Measurements from ENCODE around the gene ZNF804B. TPM values are rescaled to one million over a fixed set of nuclear protein-coding genes. Genes with fewer than 3 reads are reported as not detected.

ZNF804B gene
- not detected for total RNA-seq

DNA sequence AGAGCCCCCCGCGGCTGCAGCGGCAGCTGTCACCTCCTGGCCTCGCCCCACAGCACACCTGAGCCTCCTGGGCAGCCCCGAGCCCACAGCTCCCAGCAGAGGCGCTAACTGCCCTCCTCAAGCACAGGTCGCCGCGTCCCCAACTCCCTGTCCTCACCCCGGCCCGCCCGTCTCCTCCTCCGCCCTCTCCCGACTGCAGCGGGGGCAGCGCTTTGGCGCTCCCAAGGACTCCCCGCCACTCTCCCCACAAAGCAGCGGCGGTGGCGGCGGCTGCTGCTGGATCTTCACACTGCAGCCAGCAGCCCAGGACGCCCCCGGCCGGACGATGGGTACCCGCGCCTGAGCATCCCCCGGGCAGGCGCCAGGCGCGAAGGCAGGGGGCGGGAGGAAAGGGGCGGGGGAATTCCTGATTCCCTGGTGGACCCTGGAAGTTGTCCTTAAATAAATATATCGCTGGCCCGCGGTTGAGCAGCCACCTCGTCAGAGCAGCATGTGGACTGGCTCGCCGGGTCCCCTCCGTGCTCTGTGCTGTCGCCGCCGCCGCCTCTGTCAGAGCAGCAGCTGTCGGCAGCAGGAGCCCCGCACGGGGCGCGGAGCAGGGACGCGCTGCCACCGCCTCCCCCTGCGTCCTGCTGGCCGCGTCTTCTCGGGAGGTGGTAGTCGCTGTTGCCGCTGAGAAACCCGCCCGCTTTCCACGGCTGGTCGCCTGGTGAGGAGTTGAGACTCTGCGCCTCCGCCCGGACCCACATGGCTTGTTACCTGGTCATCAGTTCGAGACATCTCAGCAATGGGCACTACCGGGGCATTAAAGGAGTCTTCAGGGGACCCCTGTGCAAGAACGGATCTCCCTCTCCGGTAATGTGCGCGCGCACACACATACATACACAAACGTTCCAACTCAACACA is at the start of gene ZNF804B:
Gene ZNF804B (plus strand): TSS at position 471 of the 906 bp plus-strand sequence. CDS start 277 bp downstream, at position 748.
- ChIA-PET CTCF (no interaction called here), POLR2A (no interaction called here)

DNA sequence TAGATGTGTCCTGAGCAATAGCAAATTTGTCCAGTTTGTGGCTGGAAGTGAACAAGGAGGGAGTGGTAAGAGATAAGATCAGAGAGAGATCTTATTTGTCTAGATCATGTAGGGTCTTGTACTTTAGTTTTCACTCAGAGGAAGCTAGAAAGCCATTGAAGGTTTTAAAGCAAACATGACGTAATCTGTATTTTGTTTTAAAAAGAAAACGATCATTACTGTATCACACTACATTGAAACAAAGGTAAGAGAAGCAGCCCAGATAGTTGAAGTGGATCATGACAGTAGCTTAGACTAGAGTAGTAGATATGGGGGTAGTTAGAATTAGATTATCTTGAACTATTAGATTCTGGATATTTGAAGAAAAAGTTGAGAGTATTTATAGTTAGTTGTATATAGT is 23.6 kb upstream of the ZNF804B start:
- ChIA-PET CTCF (no interaction called here), POLR2A (no interaction called here)

DNA sequence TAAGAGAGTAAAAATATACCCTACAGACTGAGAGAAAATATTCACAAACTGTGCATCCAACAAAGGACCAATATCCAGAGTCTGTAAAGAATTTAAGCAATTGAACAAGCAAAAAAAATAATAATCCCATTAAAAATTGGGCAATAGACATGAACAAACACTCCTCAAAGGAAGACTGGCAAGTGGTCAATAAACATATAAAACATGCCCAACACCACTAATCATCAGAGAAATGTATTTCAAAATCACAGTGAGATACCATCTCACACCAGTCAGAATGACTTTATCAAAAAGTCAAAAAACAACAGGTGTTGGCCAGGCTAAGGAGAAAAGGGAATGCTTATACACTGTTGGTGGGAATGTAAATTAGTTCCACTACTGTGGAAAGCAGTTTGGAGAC is 21.9 kb upstream of the ZNF804B start:
- ChIA-PET POLR2A (no interaction called here), CTCF (no interaction called here)

DNA sequence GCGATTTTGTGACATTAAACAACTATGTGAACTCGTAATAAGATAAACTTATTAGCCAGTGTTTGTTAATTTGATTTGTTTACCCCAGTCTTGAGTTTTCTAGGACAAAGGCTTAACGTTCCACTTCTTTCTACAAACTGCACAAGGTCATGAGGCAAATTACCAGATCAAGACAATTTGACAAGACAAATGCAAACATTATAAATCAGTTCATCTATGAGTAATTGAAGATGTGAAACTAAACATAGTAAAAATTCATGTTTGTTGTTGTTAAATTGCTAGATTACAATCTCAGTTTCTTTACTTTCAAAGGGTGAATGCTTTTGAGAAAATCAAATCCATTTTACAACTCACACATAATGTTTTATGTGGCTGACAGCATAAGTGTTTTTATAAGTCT is 13.4 kb upstream of the ZNF804B start:
- ChIA-PET CTCF (no interaction called here), POLR2A (no interaction called here)

DNA sequence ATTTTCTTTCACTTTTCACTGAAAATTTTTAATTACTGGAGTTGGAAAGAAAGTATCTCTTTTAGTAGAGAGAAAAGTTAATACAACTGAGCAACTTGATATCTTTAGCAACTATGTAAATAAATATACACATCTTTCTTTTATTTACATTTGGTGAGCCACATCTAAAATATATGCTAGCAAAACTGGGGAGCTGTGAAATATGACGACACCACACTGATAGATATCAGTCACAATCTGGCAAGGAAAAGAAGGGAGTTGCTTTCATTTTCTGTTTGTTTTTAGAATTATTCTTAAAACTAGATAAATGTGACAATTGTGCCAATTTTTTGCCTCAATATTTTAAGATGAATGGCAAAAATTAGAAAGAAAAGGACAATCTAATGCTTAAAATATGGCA is 2.7 kb upstream of the ZNF804B start:
- ChIA-PET POLR2A (no interaction called here), CTCF (no interaction called here)

DNA sequence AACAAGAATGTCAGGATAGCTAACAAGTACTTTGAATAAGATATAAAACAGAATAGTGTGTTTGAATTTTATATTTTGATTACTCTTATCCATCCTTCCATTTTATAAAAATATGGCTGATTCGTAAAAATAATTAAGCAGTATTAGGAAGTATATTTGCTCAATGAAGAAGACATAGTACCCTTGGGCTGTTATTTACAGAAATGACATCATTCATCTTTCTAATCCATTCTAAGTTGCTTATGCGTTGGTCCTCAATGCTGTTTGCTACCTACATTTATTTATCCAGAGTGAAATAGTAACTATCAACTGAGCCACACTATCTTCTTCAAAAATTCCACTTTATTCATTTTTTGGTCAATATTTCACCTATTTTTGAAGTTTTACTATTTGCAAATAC is 2.1 kb upstream of the ZNF804B start:
- POLR2A ChIA-PET: no interaction called here

DNA sequence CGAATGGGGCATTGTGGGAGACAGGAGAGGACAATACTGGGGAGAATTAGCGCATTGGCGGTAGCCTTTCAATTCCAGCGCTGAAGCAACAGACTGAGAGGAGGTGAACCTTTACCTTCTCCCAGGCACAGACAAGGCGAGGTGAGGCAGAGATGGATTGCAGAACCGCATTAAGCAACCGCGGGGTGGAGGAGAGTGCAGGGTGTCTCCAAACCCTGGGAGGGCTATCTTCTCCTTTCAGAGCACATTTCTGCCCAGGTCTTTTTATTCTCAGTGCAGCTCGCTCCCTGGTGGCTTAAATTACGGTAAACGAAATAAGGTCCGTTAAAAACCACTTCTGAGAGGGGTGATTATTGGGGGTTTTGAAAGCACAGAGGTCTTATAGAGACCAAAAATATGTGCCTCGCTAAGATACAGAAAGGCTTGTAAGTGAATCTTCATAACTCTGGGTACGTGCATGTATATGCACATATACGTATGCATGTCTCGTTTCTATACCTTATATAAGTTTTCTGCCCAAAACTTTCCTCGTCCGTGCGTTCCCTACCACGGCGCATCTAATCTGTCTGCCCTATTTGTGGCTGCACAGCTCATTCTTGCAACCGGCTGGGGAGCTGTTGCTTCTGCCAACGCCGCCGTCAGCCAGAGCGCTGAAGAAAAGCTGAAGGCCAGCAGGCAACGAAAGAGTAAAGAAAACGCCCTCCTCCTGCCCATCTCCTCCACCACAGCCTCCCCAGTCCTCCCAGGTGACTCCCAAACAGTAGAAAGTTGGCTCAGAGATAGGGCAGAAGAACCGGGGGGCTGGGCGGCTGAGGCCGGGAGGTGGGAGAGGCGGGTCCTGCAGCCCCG is 895 bp upstream of the ZNF804B start:
- CTCF ChIA-PET: no interaction called here
- POLR2A ChIA-PET: no interaction called here

More for the DNA sequence above, 2.1 kb upstream of the ZNF804B start:
- CTCF ChIA-PET: no interaction called here

DNA sequence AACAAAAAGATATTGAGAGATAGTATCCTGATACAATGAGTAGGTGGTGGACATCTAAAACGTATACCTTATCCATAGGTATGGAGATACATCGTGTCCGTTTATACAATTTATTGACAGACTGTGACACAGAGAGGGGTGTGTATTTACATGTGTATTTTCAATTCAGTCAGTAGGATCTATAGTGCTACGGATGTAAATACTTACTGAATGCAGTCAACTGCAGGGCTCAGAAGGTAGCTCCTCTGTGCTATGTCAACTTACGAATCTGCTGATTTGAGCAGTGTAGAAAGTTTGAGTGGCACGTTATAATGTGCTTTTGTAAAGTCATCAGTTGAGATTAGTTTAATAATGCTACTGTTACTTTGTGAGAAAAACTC is 626 bp downstream of the ZNF804B start:
- ChIA-PET CTCF (no interaction called here), POLR2A (no interaction called here)

DNA sequence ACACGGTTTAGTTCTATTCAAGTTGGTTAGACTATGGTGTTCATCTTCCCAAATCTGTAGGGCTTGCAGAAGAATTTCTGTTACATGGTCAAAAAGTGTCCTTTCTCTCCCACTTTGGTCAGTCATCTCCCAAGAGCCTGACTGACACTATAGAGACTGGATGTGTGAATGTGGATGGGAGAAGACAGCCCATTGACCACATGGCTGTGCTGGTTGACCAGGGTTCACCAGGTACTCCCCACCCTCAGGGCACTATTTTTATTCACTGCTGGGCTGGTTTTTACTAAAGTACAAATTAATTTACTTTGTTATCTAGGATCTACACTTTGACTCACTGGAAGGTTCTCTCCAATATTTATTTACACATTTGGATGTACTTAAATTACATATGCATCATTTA is 2.3 kb downstream of the ZNF804B start:
- ChIA-PET CTCF (no interaction called here), POLR2A (no interaction called here)

DNA sequence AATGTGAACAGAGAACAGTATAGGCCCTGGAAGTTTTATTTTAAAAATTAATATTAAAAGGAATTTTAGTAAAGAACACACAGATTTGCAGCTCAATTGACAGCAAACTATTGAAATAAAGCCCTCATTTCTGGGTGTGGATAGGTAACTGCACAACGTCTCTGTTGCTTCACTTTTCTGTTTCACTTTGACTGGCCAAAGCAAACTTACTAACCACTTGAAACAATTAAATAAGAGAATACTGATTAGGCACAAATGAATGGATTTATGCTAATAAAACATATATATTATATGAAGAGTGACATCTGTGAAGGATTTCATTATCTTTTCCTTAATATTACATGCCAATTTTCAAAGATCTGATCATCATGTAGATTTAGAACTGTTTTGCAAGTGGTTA is 11.9 kb downstream of the ZNF804B start:
- POLR2A ChIA-PET: no interaction called here
- CTCF ChIA-PET: no interaction called here

DNA sequence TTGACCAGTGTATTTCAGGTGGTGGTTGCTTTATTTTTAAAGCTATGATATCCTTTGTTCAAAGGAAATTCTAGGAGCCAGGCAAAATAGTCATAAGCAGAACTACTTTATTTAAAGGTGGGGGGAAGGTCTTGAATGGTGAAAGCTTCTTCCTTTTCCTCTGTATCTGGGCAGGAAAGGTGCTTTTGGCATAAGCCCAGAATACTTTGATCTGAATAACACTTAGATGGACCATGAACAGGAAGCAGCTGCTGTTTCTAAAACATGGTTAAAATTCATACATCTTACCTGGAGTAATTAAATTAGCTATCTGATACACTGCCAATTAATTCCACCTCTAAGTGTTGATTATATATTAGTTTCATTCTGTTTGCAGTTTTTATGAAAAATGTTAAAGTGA is 13.3 kb downstream of the ZNF804B start:
- POLR2A ChIA-PET: no interaction called here
- CTCF ChIA-PET: no interaction called here

DNA sequence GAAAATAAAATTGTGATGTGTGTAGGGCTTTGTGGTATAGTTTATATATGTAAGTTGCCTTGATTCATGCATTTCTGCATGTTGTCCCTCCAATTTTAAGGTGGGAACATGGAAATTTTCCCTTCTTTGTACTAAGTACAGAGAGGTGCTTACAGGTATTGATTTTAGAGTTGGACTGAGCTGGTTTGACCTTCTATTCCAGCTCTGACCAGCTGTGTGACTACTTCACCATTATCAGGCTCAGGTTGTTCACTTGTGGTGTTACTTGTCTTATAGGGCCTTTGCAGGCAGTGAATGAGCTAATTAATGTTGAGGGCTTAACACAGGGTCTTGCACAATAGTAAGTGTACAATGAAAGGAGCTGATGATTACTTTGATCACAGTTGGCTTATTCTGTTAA is 16.3 kb downstream of the ZNF804B start:
- CTCF ChIA-PET: no interaction called here
- POLR2A ChIA-PET: no interaction called here

DNA sequence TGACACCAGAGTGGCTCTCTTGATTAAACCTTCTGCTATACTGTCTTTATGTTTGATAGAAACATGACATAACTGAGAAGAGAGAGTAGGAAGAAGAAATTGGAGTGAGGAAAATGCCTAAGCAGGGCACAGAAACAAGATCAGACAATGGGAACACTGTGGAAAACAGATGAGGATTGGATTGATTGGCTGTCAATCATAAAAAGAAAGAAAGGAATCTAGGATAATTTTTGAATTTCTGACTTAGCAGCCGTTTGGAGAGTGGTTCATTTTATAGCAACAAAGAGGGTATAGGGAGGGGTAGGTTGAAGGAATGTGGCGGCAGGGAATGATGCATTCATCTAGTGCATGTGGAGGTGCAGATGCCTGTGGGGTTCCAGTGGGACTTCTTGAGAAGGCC is 28.3 kb downstream of the ZNF804B start:
- ChIA-PET CTCF (no interaction called here), POLR2A (no interaction called here)

DNA sequence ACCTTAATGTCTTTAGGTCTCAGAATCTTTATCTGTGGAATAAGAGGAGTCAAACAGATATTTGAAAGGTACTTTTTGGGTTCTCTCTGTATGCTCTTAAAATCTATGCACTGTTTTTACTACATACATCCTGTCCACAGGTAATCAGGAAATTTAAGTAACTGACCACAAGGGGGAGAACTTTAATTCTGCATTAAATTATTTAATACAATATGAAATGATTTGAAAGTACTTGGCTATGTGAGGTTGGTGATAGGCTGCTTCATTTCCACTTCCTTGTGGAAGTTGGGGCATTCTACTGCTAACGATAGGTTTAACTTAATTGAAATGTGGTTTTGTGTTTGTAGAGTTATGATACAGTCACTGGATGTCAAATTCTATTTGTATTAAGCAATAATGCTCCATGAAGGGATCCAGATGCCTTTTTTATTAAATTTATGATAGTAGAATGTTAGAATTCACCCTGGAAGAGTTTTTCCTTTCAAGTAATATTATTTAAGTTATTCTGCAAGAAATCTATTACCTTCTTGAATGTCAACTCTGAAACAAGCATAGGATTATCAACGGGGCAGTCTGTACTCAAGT is 30.1 kb downstream of the ZNF804B start:
- CTCF ChIA-PET: no interaction called here
- POLR2A ChIA-PET: no interaction called here

DNA sequence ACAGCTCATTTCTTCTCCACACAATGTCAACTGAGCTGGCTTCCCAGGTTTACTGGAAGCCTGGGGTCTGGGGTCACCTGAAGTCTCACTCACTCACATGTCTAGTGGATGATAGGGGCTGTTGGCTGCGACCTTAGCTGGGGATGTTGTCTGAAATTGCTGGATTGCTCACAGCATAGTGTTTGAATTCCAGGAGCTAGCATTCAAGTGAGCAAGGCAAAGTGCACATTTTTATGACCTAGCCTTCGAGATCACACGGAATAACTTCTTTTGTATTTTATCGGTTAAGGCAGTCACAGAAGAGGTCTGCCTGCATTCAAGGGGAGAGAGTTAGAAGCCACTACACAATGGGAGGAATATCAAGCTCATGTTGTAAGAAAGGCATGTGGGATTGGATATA is 32.4 kb downstream of the ZNF804B start:
- CTCF ChIA-PET: no interaction called here
- POLR2A ChIA-PET: no interaction called here

DNA sequence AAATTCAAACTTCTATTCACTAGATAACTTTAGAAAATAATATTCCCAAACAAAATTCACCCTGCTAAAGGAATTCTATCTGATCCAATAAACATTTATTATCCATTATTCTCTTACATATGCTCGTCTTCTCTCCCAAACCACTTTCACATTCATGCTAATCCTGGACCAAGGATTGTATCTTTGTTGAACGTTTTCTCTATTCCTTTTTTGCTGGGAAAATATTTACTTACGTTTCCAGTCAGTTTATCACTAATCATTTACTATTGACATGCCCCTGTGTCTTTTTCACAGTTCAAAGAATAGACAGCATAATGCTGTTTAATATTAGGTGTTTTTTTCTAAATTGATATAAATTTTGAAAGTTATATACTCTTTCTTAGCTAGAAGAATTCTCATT is 32.9 kb downstream of the ZNF804B start:
- ChIA-PET POLR2A (no interaction called here), CTCF (no interaction called here)

DNA sequence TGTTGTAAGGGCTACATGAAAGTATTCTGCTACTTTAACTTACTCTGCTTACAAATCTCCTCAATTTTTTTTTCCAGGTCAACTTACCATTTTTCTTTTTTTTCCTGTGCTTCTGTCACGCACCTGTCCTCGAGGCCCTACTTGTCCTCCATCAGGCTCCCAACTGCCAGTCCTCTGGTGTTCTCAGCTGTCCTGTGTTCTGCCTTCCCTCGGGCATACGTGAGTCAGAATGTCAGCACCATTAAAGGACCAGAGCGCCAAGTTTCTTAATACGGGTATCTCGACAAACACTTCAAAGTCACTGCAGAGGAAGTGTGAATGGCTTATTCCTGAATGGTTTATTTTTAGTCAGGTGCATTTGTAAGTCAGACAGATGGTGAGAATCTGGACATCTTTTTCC is 36.1 kb downstream of the ZNF804B start, which contains the start of gene TEX47:
Gene TEX47 (minus strand): TSS at position 185 of the 400 bp plus-strand sequence. CDS start 795 bp downstream, outside the sequence.
- POLR2A ChIA-PET: no interaction called here

DNA sequence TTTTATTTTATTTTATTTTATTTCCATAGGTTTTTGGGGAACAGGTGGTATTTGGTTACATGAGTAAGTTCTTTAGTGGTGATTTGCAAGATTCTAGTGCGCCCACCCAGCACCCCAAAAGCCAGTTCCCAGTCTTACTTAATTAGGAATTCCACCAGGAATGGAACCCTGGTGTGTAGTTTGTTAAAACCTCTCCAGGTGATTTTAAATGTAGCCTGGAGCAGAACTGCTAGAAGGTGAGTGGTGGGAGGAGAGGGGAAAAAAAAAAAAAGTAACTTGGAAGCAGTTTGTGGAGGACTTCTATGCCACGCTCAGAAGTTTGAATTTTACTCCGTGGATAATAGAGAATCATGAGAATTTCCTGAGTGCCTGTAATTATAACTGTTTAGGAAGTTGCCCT is 41.5 kb downstream of the ZNF804B start:
- CTCF ChIA-PET: no interaction called here
- POLR2A ChIA-PET: no interaction called here

More for the DNA sequence above, 36.1 kb downstream of the ZNF804B start, which contains the start of gene TEX47:
- CTCF ChIA-PET: no interaction called here

DNA sequence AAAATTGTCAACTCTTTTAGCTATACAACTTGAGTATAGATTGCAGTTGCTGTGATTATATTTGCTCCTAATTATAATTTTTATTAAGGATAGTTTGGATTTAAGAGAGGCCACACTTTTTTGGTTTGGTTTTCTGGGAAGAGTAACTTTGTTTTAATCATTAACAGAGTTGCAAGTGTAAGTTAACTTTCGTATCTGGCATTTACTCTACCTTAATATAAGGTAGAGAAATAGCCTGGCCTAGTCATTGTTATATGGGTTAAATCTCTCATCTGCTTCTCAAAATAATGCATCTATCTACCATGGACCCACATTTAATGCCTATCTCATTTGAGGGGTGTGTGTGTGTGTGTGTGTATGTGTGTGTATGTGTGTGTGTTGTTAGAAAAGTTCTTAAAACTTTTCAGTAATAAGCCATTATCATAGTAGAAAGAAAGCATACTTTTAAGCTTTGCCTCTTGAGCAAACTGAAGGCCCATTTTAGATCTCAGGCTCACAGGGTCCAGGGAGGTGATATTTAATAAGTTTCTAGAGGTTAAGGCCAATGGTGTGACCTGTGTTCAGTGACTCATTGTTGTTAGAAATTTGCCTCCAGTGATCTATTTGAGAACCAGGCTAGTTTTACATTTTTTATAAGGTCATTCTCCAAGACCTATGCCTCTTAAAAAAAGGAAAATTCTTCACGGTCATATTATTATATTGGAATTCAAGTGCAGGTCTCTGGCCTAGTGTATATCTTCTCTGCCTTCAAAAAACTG is 47.0 kb downstream of the ZNF804B start:
- CTCF ChIA-PET: no interaction called here
- POLR2A ChIA-PET: no interaction called here

DNA sequence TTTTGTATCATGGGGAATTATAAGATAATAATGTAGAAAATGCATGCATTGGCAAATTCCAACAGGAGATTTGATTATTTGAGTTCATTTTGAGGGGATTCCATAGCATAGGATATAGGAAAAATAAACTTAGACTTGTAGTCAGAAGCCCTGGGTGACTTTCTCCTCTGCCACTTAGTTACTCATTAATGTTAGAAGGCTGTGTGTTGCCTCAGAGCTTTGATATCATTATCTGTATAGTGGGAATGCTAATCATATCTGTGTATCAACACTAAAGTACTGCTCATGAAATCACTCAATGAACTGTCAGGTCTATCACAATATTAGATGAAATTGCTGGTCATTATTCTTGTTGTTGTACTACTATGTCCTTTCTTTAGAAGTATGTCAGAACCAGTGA is 59.1 kb downstream of the ZNF804B start:
- ChIA-PET POLR2A (no interaction called here), CTCF (no interaction called here)

Data from activated CD8-positive, alpha-beta memory T cell treated with anti-CD3 and anti-CD28 coated beads for 36 hours (primary cell).